ENCODE results near the gene XKRX. TPM values are rescaled to one million over a fixed set of nuclear protein-coding genes. Genes with fewer than 3 reads are reported as not detected.

Gene XKRX
- total RNA-seq, 1 experiment from 2014 or later, result 0.39 TPM

GRCh38 chrX:100895365-100896075 lies 33.2 kb downstream of the XKRX start:
- DNase-seq (ENCODE audit: low spot score), result peak; percentile 17

- no peak for DNase-seq (ENCODE audit: low spot score)
These were observed 45.1 kb downstream of the XKRX start for GRCh38 chrX:100883654-100884053.

- no peak for DNase-seq (ENCODE audit: low spot score)
These were observed 48.3 kb downstream of the XKRX start for GRCh38 chrX:100880368-100880767.

GRCh38 chrX:100874325-100874724 lies 54.4 kb downstream of the XKRX start, which contains the start of gene NOX1:
Gene NOX1, minus strand, starts transcription at chrX:100874359. Its CDS starts 220 bp downstream, at chrX:100874139.
- no peak for DNase-seq (ENCODE audit: low spot score)

GRCh38 chrX:100871594-100872560 lies 56.8 kb downstream of the XKRX start:
- no peak for DNase-seq (ENCODE audit: low spot score)

GRCh38 chrX:100870527-100870926 lies 58.2 kb downstream of the XKRX start:
- DNase-seq (ENCODE audit: low spot score), result no peak

- DNase-seq (ENCODE audit: low spot score), result no peak
These were observed 60.4 kb downstream of the XKRX start for GRCh38 chrX:100868273-100868672.

GRCh38 chrX:100864657-100865391 lies 63.9 kb downstream of the XKRX start:
- DNase-seq (ENCODE audit: low spot score), result no peak

Other genes with a start within 250 kb of the XKRX start
- gene SYTL4, start 196.8 kb downstream of the XKRX start, total RNA-seq (2014; rRNA removed; shearing (Covaris generic)), result 2.0 and 4.6 TPM in 2 replicates
- 26.1 and 28.7 TPM in 2 replicates for gene CSTF2, start 108.5 kb downstream of the XKRX start, total RNA-seq (2014; rRNA removed; shearing (Covaris generic))
- not detected in 2 replicates for gene NOX1, start 54.6 kb downstream of the XKRX start, total RNA-seq (2014; rRNA removed; shearing (Covaris generic))
- not detected in 2 replicates for gene ARL13A, start 40.8 kb upstream of the XKRX start, total RNA-seq (2014; rRNA removed; shearing (Covaris generic))
- gene TRMT2B, start 123.2 kb upstream of the XKRX start, total RNA-seq (2014; rRNA removed; shearing (Covaris generic)), result 10.1 and 13.2 TPM in 2 replicates
- gene TMEM35A, start 150.0 kb upstream of the XKRX start, total RNA-seq (2014; rRNA removed; shearing (Covaris generic)), result not detected in 2 replicates
- 26.7 and 31.5 TPM in 2 replicates for gene CENPI, start 169.3 kb upstream of the XKRX start, total RNA-seq (2014; rRNA removed; shearing (Covaris generic))

Measured in H4 (cell line).